SU-DHL-6 (cell line): ENCODE data around the gene MAP3K7.

Source experiments
- H2AFZ ChIP-seq: fragments of 200-600 bp; sonication (generic); 2 replicates; pipeline ENCODE4 v1.6.1; 2014; ENCODE audit warnings: low read depth, mild to moderate bottlenecking, moderate library complexity, mixed read lengths, antibody characterized with exemption, low read length; ENCODE audit not compliant: severe bottlenecking
- H3F3A ChIP-seq: fragments of 200-600 bp; shearing (Covaris generic); 2 replicates; pipeline ENCODE4 v1.6.0; 2016; ENCODE audit warnings: antibody characterized with exemption, mild to moderate bottlenecking; ENCODE audit not compliant: insufficient read depth
- H3K27ac ChIP-seq: fragments of 200-600 bp; sonication (generic); 2 replicates; pipeline ENCODE4 v1.5.1; 2016; ENCODE audit warnings: low read depth, mild to moderate bottlenecking, low read length, moderate library complexity, mixed read lengths
- H3K27me3 ChIP-seq: fragments of 200-600 bp; sonication (generic), shearing (Covaris generic); 2 replicates; pipeline ENCODE4 v1.6.0; 2014; ENCODE audit warnings: mild to moderate bottlenecking, low read length
- H3K36me3 ChIP-seq: fragments of 200-600 bp; sonication (generic); 2 replicates; pipeline ENCODE4 v1.6.1; 2014; ENCODE audit warnings: mild to moderate bottlenecking, low read length, mixed read lengths
- H3K4me2 ChIP-seq: fragments of 300-600, 200-600 bp; shearing (Covaris generic), sonication (generic); 2 replicates; pipeline ENCODE4 v1.6.0; 2014; ENCODE audit warnings: low read length, low read depth, mild to moderate bottlenecking; ENCODE audit not compliant: poor library complexity, severe bottlenecking
- H3K4me3 ChIP-seq: fragments of 200-600 bp; sonication (generic); 2 replicates; pipeline ENCODE4 v1.5.1; 2014; ENCODE audit warnings: antibody characterized with exemption, low read length, mild to moderate bottlenecking, mixed read lengths; ENCODE audit not compliant: insufficient read depth, poor library complexity, severe bottlenecking
- H3K79me2 ChIP-seq: fragments of 200-600 bp; sonication (generic); 2 replicates; pipeline ENCODE4 v1.6.1; 2014; ENCODE audit warnings: mild to moderate bottlenecking, low read length, moderate library complexity; ENCODE audit not compliant: insufficient read depth
- H3K9ac ChIP-seq: fragments of 200-600 bp; sonication (generic); 2 replicates; pipeline ENCODE4 v1.7.0; 2014; ENCODE audit warnings: mild to moderate bottlenecking, low read length
- H3K9me2 ChIP-seq: fragments of 200-600 bp; sonication (generic); replicated peaks from 2 replicates; pipeline ENCODE4 v1.6.1; 2014; ENCODE audit warnings: low read length; ENCODE audit not compliant: insufficient read depth
- H3K9me3 ChIP-seq: fragments of 200-600 bp; sonication (generic); 2 replicates; pipeline ENCODE4 v1.6.1; 2014; ENCODE audit warnings: low read length, mixed read lengths; ENCODE audit not compliant: insufficient read depth
- H4K20me1 ChIP-seq: fragments of 200-600 bp; sonication (generic); 2 replicates; pipeline ENCODE4 v1.6.1; 2014; ENCODE audit warnings: low read depth, mild to moderate bottlenecking, antibody characterized with exemption, low read length, moderate library complexity, mixed read lengths
- CTCF ChIP-seq: fragments of 200-600 bp; sonication (generic); IDR thresholded peaks from one replicate; pipeline ENCODE4 v1.5.1; 2017; ENCODE audit warnings: antibody characterized with exemption, mild to moderate bottlenecking, low read length, moderate library complexity; ENCODE audit not compliant: insufficient read depth, poor library complexity, severe bottlenecking
- EZH2phosphoT487 ChIP-seq: fragments of 200-600 bp; sonication (generic), shearing (Covaris generic); conservative IDR thresholded peaks from 2 replicates; pipeline ENCODE4 v1.6.1; 2018; ENCODE audit warnings: mild to moderate bottlenecking, antibody characterized with exemption, low read length, moderate library complexity, mixed read lengths

MAP3K7 gene

GRCh38 chr6:90586836-90587638, at the start of gene MAP3K7:
TSS of gene MAP3K7 (minus strand) at chr6:90587072. CDS start at chr6:90586883, 189 bp downstream.
- H4K20me1 ChIP-seq = peaks cover 23% of the 10 kb centered on the region

GRCh38 chr6:90631046-90631445, 44.2 kb upstream of the MAP3K7 start:
- Histone ChIP-seq H3K4me3 (no peak overlapping the region), H3K9ac (no peak overlapping the region), H3K27ac (no peak overlapping the region), H3K27me3 (no peaks in the 10 kb centered on the region), H3K9me3 (no peaks in the 10 kb centered on the region), H3K9me2 (no peaks in the 10 kb centered on the region), H3K4me2 (no peak overlapping the region), H4K20me1 (no peaks in the 10 kb centered on the region), H3K36me3 (no peaks in the 10 kb centered on the region), H3F3A (no peaks in the 10 kb centered on the region), H3K79me2 (no peaks in the 10 kb centered on the region), H2AFZ (no peak overlapping the region)
- TF ChIP-seq CTCF = no peak
- no peak for TF ChIP-seq EZH2phosphoT487

More at GRCh38 chr6:90586836-90587638, at the start of gene MAP3K7:
- Histone ChIP-seq H3K36me3 (no peaks in the 10 kb centered on the region; the same call in 1 of the 2 replicates), H3K9ac (peak within 1 kb of the TSS; percentile 86), H2AFZ (peak within 1 kb of the TSS; percentile 80), H3F3A (peaks cover 6% of the 10 kb centered on the region; the same call in 1 of the 2 replicates), H3K9me3 (no peaks in the 10 kb centered on the region), H3K27me3 (no peaks in the 10 kb centered on the region), H3K4me3 (peak within 1 kb of the TSS; percentile 78), H3K27ac (peak within 1 kb of the TSS; percentile 85), H3K4me2 (peak within 1 kb of the TSS; percentile 83), H3K9me2 (no peaks in the 10 kb centered on the region), H3K79me2 (peaks cover 48% of the 10 kb centered on the region)
- TF ChIP-seq CTCF (no peak), EZH2phosphoT487 (no peak)

- H3K4me2 ChIP-seq = no peak overlapping the region
- no peaks in the 10 kb centered on the region for H4K20me1 ChIP-seq
- no peaks in the 10 kb centered on the region for H3F3A ChIP-seq
- no peaks in the 10 kb centered on the region for H3K36me3 ChIP-seq
- H3K4me3 ChIP-seq = no peak overlapping the region
- no peaks in the 10 kb centered on the region for H3K9me3 ChIP-seq
- no peak overlapping the region for H3K9ac ChIP-seq
- H3K79me2 ChIP-seq = no peaks in the 10 kb centered on the region
- no peaks in the 10 kb centered on the region for H3K27me3 ChIP-seq
- H3K9me2 ChIP-seq = no peaks in the 10 kb centered on the region
- H2AFZ ChIP-seq = no peak overlapping the region
- TF ChIP-seq EZH2phosphoT487 (no peak), CTCF (no peak)
- no peak overlapping the region for H3K27ac ChIP-seq
Observed at GRCh38 chr6:90621581-90621980, 34.7 kb upstream of the MAP3K7 start.
